Measurements from ENCODE around the gene PTPRN2.
"Not testable (repeated sequence)": the region's sequence is repeated elsewhere in the genome, so short reads cannot be mapped to it uniquely, and the experiment has no call there.

PTPRN2 gene

GRCh38 chr7:157901816-157902610, 685.6 kb downstream of the PTPRN2 start:
- not testable (repeated sequence) for H3K4me3 ChIP-seq (ENCODE audit: low read length); H3K4me1 ChIP-seq (ENCODE audit: control insufficient read depth, insufficient read depth, low read length); H3K9ac ChIP-seq (ENCODE audit: low read length); H3K36me3 ChIP-seq (ENCODE audit: control insufficient read depth, insufficient read depth, low read length); H3K27me3 ChIP-seq (ENCODE audit: control insufficient read depth, insufficient read depth, low read length); H3K27ac ChIP-seq (ENCODE audit: low read depth, low read length)

DNA sequence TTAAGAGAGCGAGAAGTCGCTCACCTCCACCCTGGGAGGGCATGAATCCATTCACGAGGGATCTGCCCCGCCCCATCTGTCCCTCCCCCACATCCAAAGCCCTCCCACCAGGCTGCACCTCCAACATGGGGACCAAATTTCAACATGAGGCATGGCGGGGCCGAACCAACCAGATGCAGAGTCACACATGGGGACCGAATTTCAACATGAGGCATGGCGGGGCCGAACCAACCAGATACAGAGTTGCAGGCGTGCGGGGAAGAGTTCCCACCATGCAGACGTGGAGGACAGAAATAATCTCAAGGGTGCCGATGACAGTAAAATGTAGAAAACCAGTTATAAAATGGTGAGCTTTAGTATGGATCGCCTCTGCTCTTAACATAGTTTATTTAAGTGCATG, 686.5 kb downstream of the PTPRN2 start:
- no peaks in the 10 kb centered on the region for H3K4me1 ChIP-seq (ENCODE audit: control insufficient read depth, insufficient read depth, low read length)
- no peak overlapping the region for H3K27ac ChIP-seq (ENCODE audit: low read depth, low read length)
- H3K27me3 ChIP-seq (ENCODE audit: control insufficient read depth, insufficient read depth, low read length): no peaks in the 10 kb centered on the region
- H3K36me3 ChIP-seq (ENCODE audit: control insufficient read depth, insufficient read depth, low read length): no peaks in the 10 kb centered on the region
- no peak overlapping the region for H3K9ac ChIP-seq (ENCODE audit: low read length)
- no peak overlapping the region for H3K4me3 ChIP-seq (ENCODE audit: low read length)

- Histone ChIP-seq H3K27me3 (ENCODE audit: control insufficient read depth, insufficient read depth, low read length) (no peaks in the 10 kb centered on the region), H3K4me3 (ENCODE audit: low read length) (no peak overlapping the region), H3K36me3 (ENCODE audit: control insufficient read depth, insufficient read depth, low read length) (no peaks in the 10 kb centered on the region), H3K27ac (ENCODE audit: low read depth, low read length) (no peak overlapping the region), H3K9ac (ENCODE audit: low read length) (no peak overlapping the region), H3K4me1 (ENCODE audit: control insufficient read depth, insufficient read depth, low read length) (no peaks in the 10 kb centered on the region)
Measured at GRCh38 chr7:157900556-157900955, 687.1 kb downstream of the PTPRN2 start.

- no peaks in the 10 kb centered on the region for H3K27me3 ChIP-seq (ENCODE audit: control insufficient read depth, insufficient read depth, low read length)
Measured at GRCh38 chr7:157900011-157900410, 687.6 kb downstream of the PTPRN2 start.

GRCh38 chr7:157898802-157899505, 688.7 kb downstream of the PTPRN2 start:
- no peaks in the 10 kb centered on the region for H3K4me1 ChIP-seq (ENCODE audit: control insufficient read depth, insufficient read depth, low read length)
- H3K4me3 ChIP-seq (ENCODE audit: low read length): no peak overlapping the region
- no peak overlapping the region for H3K27ac ChIP-seq (ENCODE audit: low read depth, low read length)
- no peaks in the 10 kb centered on the region for H3K36me3 ChIP-seq (ENCODE audit: control insufficient read depth, insufficient read depth, low read length)
- no peak overlapping the region for H3K9ac ChIP-seq (ENCODE audit: low read length)
- H3K27me3 ChIP-seq (ENCODE audit: control insufficient read depth, insufficient read depth, low read length): no peaks in the 10 kb centered on the region

More at GRCh38 chr7:157900011-157900410, 687.6 kb downstream of the PTPRN2 start:
- Histone ChIP-seq H3K9ac (ENCODE audit: low read length) (no peak overlapping the region), H3K36me3 (ENCODE audit: control insufficient read depth, insufficient read depth, low read length) (no peaks in the 10 kb centered on the region), H3K27ac (ENCODE audit: low read depth, low read length) (no peak overlapping the region), H3K4me1 (ENCODE audit: control insufficient read depth, insufficient read depth, low read length) (no peaks in the 10 kb centered on the region), H3K4me3 (ENCODE audit: low read length) (no peak overlapping the region)

DNA sequence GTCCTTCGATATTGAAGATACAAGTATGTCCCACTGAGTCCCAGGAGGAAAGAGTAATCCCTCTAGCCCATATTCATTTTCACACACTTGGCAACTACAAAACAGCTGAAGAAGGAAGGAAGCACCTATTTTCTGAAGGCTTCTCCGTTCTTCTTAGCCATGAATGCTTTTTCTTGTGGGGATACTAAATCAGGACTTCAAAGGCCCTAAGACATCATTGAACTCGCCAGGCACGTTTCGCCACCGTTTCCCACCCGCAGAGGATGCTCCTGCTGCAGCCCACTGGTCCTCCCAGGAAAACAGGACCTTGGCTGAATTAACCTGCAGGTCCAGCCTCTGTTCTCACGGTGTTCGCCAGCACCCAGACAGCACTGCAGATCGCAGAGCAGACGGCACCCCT, 689.4 kb downstream of the PTPRN2 start:
- H3K4me3 ChIP-seq (ENCODE audit: low read length): no peak overlapping the region
- H3K27ac ChIP-seq (ENCODE audit: low read depth, low read length): no peak overlapping the region
- no peaks in the 10 kb centered on the region for H3K4me1 ChIP-seq (ENCODE audit: control insufficient read depth, insufficient read depth, low read length)
- no peaks in the 10 kb centered on the region for H3K36me3 ChIP-seq (ENCODE audit: control insufficient read depth, insufficient read depth, low read length)
- no peaks in the 10 kb centered on the region for H3K27me3 ChIP-seq (ENCODE audit: control insufficient read depth, insufficient read depth, low read length)
- H3K9ac ChIP-seq (ENCODE audit: low read length): no peak overlapping the region

- Histone ChIP-seq H3K9ac (ENCODE audit: low read length) (no peak overlapping the region), H3K36me3 (ENCODE audit: control insufficient read depth, insufficient read depth, low read length) (no peaks in the 10 kb centered on the region), H3K27me3 (ENCODE audit: control insufficient read depth, insufficient read depth, low read length) (no peaks in the 10 kb centered on the region), H3K27ac (ENCODE audit: low read depth, low read length) (no peak overlapping the region), H3K4me3 (ENCODE audit: low read length) (no peak overlapping the region), H3K4me1 (ENCODE audit: control insufficient read depth, insufficient read depth, low read length) (no peaks in the 10 kb centered on the region)
Measured at GRCh38 chr7:157897681-157898080, 689.9 kb downstream of the PTPRN2 start.

- Histone ChIP-seq H3K4me3 (ENCODE audit: low read length) (no peak overlapping the region), H3K4me1 (ENCODE audit: control insufficient read depth, insufficient read depth, low read length) (no peaks in the 10 kb centered on the region), H3K27ac (ENCODE audit: low read depth, low read length) (no peak overlapping the region), H3K9ac (ENCODE audit: low read length) (no peak overlapping the region), H3K27me3 (ENCODE audit: control insufficient read depth, insufficient read depth, low read length) (no peaks in the 10 kb centered on the region), H3K36me3 (ENCODE audit: control insufficient read depth, insufficient read depth, low read length) (no peaks in the 10 kb centered on the region)
Measured at GRCh38 chr7:157896774-157897555, 690.7 kb downstream of the PTPRN2 start.

- not testable (repeated sequence) for H3K4me3 ChIP-seq (ENCODE audit: low read length); H3K9ac ChIP-seq (ENCODE audit: low read length); H3K4me1 ChIP-seq (ENCODE audit: control insufficient read depth, insufficient read depth, low read length); H3K27me3 ChIP-seq (ENCODE audit: control insufficient read depth, insufficient read depth, low read length); H3K36me3 ChIP-seq (ENCODE audit: control insufficient read depth, insufficient read depth, low read length); H3K27ac ChIP-seq (ENCODE audit: low read depth, low read length)
Measured at GRCh38 chr7:157896376-157896675, 691.3 kb downstream of the PTPRN2 start.

GRCh38 chr7:157895520-157896375, 691.9 kb downstream of the PTPRN2 start:
- H3K36me3 ChIP-seq (ENCODE audit: control insufficient read depth, insufficient read depth, low read length): no peaks in the 10 kb centered on the region
- no peaks in the 10 kb centered on the region for H3K27me3 ChIP-seq (ENCODE audit: control insufficient read depth, insufficient read depth, low read length)
- no peaks in the 10 kb centered on the region for H3K4me1 ChIP-seq (ENCODE audit: control insufficient read depth, insufficient read depth, low read length)
- H3K27ac ChIP-seq (ENCODE audit: low read depth, low read length): no peak overlapping the region
- no peak overlapping the region for H3K4me3 ChIP-seq (ENCODE audit: low read length)
- H3K9ac ChIP-seq (ENCODE audit: low read length): no peak overlapping the region

DNA sequence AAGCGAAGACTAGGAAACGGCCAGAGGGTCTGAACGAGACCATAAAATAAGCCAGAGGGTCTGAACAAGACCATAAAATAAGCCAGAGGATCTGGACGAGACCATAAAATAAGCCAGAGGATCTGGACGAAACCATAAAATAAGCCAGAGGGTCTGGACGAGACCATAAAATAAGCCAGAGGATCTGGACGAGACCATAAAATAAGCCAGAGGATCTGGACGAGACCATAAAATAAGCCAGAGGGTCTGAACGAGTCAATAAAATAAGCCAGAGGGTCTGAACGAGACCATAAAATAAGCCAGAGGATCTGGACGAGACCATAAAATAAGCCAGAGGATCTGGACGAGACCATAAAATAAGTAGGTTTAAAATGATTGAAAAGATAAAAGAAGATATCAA, 692.5 kb downstream of the PTPRN2 start:
- not testable (repeated sequence) for H3K9ac ChIP-seq (ENCODE audit: low read length); H3K36me3 ChIP-seq (ENCODE audit: control insufficient read depth, insufficient read depth, low read length); H3K4me3 ChIP-seq (ENCODE audit: low read length); H3K27me3 ChIP-seq (ENCODE audit: control insufficient read depth, insufficient read depth, low read length); H3K4me1 ChIP-seq (ENCODE audit: control insufficient read depth, insufficient read depth, low read length); H3K27ac ChIP-seq (ENCODE audit: low read depth, low read length)

GRCh38 chr7:157893535-157894044, 694.0 kb downstream of the PTPRN2 start:
- Histone ChIP-seq H3K4me1 (ENCODE audit: control insufficient read depth, insufficient read depth, low read length) (no peaks in the 10 kb centered on the region), H3K27me3 (ENCODE audit: control insufficient read depth, insufficient read depth, low read length) (no peaks in the 10 kb centered on the region), H3K4me3 (ENCODE audit: low read length) (no peak overlapping the region), H3K36me3 (ENCODE audit: control insufficient read depth, insufficient read depth, low read length) (no peaks in the 10 kb centered on the region), H3K9ac (ENCODE audit: low read length) (no peak overlapping the region), H3K27ac (ENCODE audit: low read depth, low read length) (no peak overlapping the region)
